ENCODE results near the gene IVD.

The IVD gene

GRCh38 chr15:40460404-40460803, 54.8 kb downstream of the IVD start:
- TF ChIP-seq, protein P1, sequence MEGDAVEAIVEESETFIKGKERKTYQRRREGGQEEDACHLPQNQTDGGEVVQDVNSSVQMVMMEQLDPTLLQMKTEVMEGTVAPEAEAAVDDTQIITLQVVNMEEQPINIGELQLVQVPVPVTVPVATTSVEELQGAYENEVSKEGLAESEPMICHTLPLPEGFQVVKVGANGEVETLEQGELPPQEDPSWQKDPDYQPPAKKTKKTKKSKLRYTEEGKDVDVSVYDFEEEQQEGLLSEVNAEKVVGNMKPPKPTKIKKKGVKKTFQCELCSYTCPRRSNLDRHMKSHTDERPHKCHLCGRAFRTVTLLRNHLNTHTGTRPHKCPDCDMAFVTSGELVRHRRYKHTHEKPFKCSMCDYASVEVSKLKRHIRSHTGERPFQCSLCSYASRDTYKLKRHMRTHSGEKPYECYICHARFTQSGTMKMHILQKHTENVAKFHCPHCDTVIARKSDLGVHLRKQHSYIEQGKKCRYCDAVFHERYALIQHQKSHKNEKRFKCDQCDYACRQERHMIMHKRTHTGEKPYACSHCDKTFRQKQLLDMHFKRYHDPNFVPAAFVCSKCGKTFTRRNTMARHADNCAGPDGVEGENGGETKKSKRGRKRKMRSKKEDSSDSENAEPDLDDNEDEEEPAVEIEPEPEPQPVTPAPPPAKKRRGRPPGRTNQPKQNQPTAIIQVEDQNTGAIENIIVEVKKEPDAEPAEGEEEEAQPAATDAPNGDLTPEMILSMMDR (conservative IDR thresholded peaks at IDR 0.05; ENCODE audit: low read depth, low read length) = no peak

GRCh38 chr15:40461958-40462357, 56.4 kb downstream of the IVD start:
- DNase-seq (ENCODE audit: low read depth) = no peak
- TF ChIP-seq, protein P1 (conservative IDR thresholded peaks at IDR 0.05; ENCODE audit: low read depth, low read length) = no peak
- no peak overlapping the region for H3K4me3 ChIP-seq (ENCODE audit: low read length)

More at GRCh38 chr15:40460404-40460803, 54.8 kb downstream of the IVD start:
- no peak overlapping the region for H3K4me3 ChIP-seq (ENCODE audit: low read length)
- no peak for DNase-seq (ENCODE audit: low read depth)

DNA sequence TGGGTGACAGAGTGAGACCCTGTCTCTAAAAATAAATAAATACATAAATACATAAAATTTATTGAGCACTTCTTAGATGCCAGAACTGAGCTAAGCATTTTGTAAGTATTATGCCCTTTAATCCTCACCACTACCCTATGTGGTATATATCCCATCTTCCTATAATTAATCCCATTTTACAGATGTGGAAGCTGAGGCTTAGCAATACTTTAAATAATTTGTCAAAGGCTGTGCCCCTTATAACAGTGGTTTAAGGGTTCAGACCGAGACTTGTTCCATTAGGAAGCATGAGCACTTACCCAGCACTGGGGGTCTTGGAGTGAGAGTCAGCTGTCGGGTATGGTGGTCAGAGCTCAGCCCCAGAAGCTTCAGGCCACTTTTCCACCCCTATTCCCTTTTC, 57.7 kb downstream of the IVD start:
- TF ChIP-seq, protein P1 (conservative IDR thresholded peaks at IDR 0.05; ENCODE audit: low read depth, low read length) = no peak
- DNase-seq (ENCODE audit: low read depth) = no peak
- H3K4me3 ChIP-seq (ENCODE audit: low read length) = no peak overlapping the region

GRCh38 chr15:40463886-40464545, 58.4 kb downstream of the IVD start:
- no peak overlapping the region for H3K4me3 ChIP-seq (ENCODE audit: low read length)
- TF ChIP-seq, protein P1 (conservative IDR thresholded peaks at IDR 0.05; ENCODE audit: low read depth, low read length) = no peak
- no peak for DNase-seq (ENCODE audit: low read depth)

GRCh38 chr15:40464595-40465185, 59.1 kb downstream of the IVD start:
- no peak overlapping the region for H3K4me3 ChIP-seq (ENCODE audit: low read length)
- DNase-seq (ENCODE audit: low read depth) = no peak
- TF ChIP-seq, protein P1 (conservative IDR thresholded peaks at IDR 0.05; ENCODE audit: low read depth, low read length) = no peak

DNA sequence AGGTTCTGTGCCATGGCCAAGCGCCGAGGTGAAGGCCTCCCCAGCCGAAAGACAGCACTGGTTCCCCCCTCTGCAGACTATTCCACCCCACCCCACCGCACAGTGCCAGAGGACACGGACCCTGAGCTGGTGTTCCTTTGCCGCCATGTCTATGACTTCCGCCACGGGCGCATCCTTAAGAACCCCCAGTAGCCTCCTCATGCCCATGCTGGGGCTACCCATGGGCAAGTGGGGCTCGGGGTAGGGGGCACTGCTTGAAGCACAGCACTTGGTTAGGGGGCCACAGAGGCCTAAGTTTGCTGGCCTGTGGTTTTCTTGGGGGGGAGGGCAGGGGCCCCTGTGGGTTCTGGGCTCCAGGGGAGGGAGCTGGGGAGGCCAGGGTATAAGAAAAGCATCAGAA, 60.3 kb downstream of the IVD start:
- H3K4me3 ChIP-seq (ENCODE audit: low read length) = no peak overlapping the region
- TF ChIP-seq, protein P1 (conservative IDR thresholded peaks at IDR 0.05; ENCODE audit: low read depth, low read length) = no peak
- DNase-seq (ENCODE audit: low read depth) = no peak

Measured in retinal pigment epithelial cell (primary cell).